Measurements from ENCODE around the gene TSPAN8. TPM values are rescaled to one million over a fixed set of nuclear protein-coding genes. Genes with fewer than 3 reads are reported as not detected.

The TSPAN8 gene
- total RNA-seq, 1 donor from 2014 or later, result not detected

DNA sequence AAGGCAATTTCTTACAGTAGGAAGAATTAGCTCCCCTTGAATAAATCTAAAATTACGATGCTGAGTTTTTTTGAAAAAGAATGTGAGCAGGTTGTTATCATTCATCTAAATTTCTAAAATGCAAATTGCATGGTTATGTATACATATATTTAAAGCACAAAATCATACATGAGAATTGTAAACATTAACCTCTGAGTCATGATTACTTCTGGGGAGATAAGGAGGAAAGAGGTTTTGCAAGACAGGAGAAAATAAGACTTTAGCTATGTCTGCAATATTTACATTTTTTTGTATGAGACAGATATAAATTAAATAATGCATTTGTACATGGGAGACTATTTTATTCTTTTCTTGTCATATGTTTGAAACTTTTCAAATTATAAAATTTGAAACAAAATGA lies 72.2 kb downstream of the TSPAN8 start:
- TF ChIP-seq, protein P1, sequence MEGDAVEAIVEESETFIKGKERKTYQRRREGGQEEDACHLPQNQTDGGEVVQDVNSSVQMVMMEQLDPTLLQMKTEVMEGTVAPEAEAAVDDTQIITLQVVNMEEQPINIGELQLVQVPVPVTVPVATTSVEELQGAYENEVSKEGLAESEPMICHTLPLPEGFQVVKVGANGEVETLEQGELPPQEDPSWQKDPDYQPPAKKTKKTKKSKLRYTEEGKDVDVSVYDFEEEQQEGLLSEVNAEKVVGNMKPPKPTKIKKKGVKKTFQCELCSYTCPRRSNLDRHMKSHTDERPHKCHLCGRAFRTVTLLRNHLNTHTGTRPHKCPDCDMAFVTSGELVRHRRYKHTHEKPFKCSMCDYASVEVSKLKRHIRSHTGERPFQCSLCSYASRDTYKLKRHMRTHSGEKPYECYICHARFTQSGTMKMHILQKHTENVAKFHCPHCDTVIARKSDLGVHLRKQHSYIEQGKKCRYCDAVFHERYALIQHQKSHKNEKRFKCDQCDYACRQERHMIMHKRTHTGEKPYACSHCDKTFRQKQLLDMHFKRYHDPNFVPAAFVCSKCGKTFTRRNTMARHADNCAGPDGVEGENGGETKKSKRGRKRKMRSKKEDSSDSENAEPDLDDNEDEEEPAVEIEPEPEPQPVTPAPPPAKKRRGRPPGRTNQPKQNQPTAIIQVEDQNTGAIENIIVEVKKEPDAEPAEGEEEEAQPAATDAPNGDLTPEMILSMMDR (IDR thresholded peaks at IDR 0.05; ENCODE audit: insufficient read depth, low read depth, low read length), result no peak
- TF ChIP-seq EZH2 (IDR thresholded peaks at IDR 0.05; ENCODE audit: insufficient read depth, low read length), result no peak
- Histone ChIP-seq H2AFZ (ENCODE audit: low read depth, low read length) (no peak overlapping the region), H3K9ac (ENCODE audit: low read length) (no peak overlapping the region), H4K20me1 (ENCODE audit: insufficient read depth, low read length) (no peaks in the 10 kb centered on the region), H3K27ac (ENCODE audit: low read depth, low read length) (no peak overlapping the region), H3K4me1 (ENCODE audit: insufficient read depth, low read length) (no peaks in the 10 kb centered on the region), H3K9me3 (ENCODE audit: insufficient read depth, low read depth, low read length) (no peaks in the 10 kb centered on the region), H3K4me2 (ENCODE audit: low read length) (no peak overlapping the region), H3K4me3 (ENCODE audit: insufficient read depth, low read depth, low read length) (no peak overlapping the region), H3K79me2 (ENCODE audit: insufficient read depth, low read length) (no peaks in the 10 kb centered on the region), H3K36me3 (ENCODE audit: insufficient read depth, low read length) (no peaks in the 10 kb centered on the region), H3K27me3 (ENCODE audit: insufficient read depth, low read length) (no peaks in the 10 kb centered on the region)
- Mint-ChIP-seq H3K36me3 (ENCODE audit: low read depth, unreplicated experiment) (no peaks in the 10 kb centered on the region), H3K4me3 (ENCODE audit: unreplicated experiment) (no peak overlapping the region), H3K4me1 (ENCODE audit: low read depth, unreplicated experiment) (no peaks in the 10 kb centered on the region), H3K27ac (ENCODE audit: unreplicated experiment) (no peak overlapping the region), H3K9me3 (ENCODE audit: unreplicated experiment) (peaks cover 3% of the 10 kb centered on the region), H3K27me3 (ENCODE audit: low read depth, unreplicated experiment) (no peaks in the 10 kb centered on the region)
- no peak for DNase-seq (ENCODE audit: low read depth)
- FAIRE-seq, result no peak

DNA sequence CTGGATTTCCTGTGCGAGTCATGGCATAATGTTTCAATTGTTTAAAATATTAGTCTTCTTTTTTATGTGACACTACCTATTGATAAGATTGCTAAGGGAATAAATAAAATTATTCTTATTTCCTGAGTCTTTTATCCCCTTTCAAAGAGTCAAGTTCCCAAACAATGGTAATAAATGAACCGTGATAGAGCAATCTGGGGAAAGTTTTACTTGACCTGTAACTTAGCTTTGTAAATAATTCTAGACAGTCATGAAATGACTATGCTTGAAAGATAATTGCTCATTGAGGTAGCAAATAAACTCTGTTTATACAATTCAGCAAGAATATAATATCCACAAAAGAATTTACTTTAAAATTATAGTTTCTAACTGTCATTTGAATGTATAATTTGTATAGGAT lies 82.1 kb downstream of the TSPAN8 start:
- no peak overlapping the region for H3K4me2 ChIP-seq (ENCODE audit: low read length)
- no peaks in the 10 kb centered on the region for H3K9me3 Mint-ChIP-seq (ENCODE audit: unreplicated experiment)
- H3K4me1 Mint-ChIP-seq (ENCODE audit: low read depth, unreplicated experiment), result no peaks in the 10 kb centered on the region

More for the DNA sequence above, 82.1 kb downstream of the TSPAN8 start:
- Histone ChIP-seq H3K36me3 (ENCODE audit: insufficient read depth, low read length) (no peaks in the 10 kb centered on the region), H3K4me3 (ENCODE audit: insufficient read depth, low read depth, low read length) (no peak overlapping the region), H3K79me2 (ENCODE audit: insufficient read depth, low read length) (no peaks in the 10 kb centered on the region), H3K4me1 (ENCODE audit: insufficient read depth, low read length) (no peaks in the 10 kb centered on the region), H3K9ac (ENCODE audit: low read length) (no peak overlapping the region), H3K27me3 (ENCODE audit: insufficient read depth, low read length) (no peaks in the 10 kb centered on the region), H4K20me1 (ENCODE audit: insufficient read depth, low read length) (no peaks in the 10 kb centered on the region), H3K27ac (ENCODE audit: low read depth, low read length) (no peak overlapping the region), H3K9me3 (ENCODE audit: insufficient read depth, low read depth, low read length) (no peaks in the 10 kb centered on the region), H2AFZ (ENCODE audit: low read depth, low read length) (no peak overlapping the region)
- H3K27ac Mint-ChIP-seq (ENCODE audit: unreplicated experiment), result no peak overlapping the region
- no peak for DNase-seq (ENCODE audit: low read depth)
- no peak for FAIRE-seq
- no peak overlapping the region for H3K4me3 Mint-ChIP-seq (ENCODE audit: unreplicated experiment)
- no peaks in the 10 kb centered on the region for H3K36me3 Mint-ChIP-seq (ENCODE audit: low read depth, unreplicated experiment)
- no peak for TF ChIP-seq EZH2 (IDR thresholded peaks at IDR 0.05; ENCODE audit: insufficient read depth, low read length)
- TF ChIP-seq, protein P1 (IDR thresholded peaks at IDR 0.05; ENCODE audit: insufficient read depth, low read depth, low read length), result no peak
- H3K27me3 Mint-ChIP-seq (ENCODE audit: low read depth, unreplicated experiment), result no peaks in the 10 kb centered on the region

Other genes starting within 250 kb of the TSPAN8 start
- 1.3 and 1.4 TPM in 2 replicates for gene PTPRR, start 237.3 kb downstream of the TSPAN8 start, total RNA-seq

All from astrocyte (in vitro differentiated cells and primary cell).